ENCODE results near the gene FBN1.

GRCh38 chr15:48592933-48593332, 52.6 kb downstream of the FBN1 start:
- TF ChIP-seq POLR2A (IDR thresholded peaks at IDR 0.05), result no peak
- no peak for TF ChIP-seq CTCF (IDR thresholded peaks at IDR 0.05 in 4 of 5, conservative IDR thresholded peaks at IDR 0.05 in 1 of 5)

Measured in gastrocnemius medialis (tissue), 4 donors.